Fibroblast of mammary gland (primary cell): ENCODE measurements around the gene G3BP1.

Experiments
- DNase-seq: peaks from one replicate; pipeline ENCODE4 v3.0.0-alpha.2; 2010; ENCODE audit warnings: low read depth
- H3K4me3 ChIP-seq: 2 replicates; pipeline ENCODE4 v1.5.1; 2011; ENCODE audit warnings: low read depth, mild to moderate bottlenecking, low read length, moderate library complexity; ENCODE audit not compliant: control insufficient read depth
- TF ChIP-seq, protein P1 (sequence below): conservative IDR thresholded peaks from 2 replicates; pipeline ENCODE4 v1.5.1; 2011; ENCODE audit warnings: low read depth, low read length, inconsistent platforms; ENCODE audit not compliant: control insufficient read depth, insufficient read depth

The G3BP1 gene

DNA sequence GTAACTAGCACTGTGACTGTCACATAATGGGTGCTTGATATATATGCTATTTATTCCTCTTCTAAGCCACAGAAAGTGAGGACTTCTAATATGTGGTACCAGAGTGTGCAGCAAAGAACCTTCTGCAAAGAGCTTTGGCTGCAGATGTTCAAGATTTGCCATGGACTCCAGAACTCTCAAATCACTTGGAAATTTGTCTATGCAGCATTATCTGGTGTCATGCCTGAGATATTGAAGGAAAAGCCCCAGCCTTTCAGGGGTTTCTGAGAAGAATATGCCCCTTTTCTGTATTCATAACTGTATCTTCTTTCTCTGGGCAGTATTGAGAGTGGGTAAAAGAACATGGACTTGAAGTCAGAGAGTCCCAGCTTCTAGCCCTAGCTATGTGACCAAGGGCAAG lies 4.8 kb upstream of the G3BP1 start:
- no peak for DNase-seq
- no peak overlapping the region for H3K4me3 ChIP-seq
- TF ChIP-seq, protein P1, sequence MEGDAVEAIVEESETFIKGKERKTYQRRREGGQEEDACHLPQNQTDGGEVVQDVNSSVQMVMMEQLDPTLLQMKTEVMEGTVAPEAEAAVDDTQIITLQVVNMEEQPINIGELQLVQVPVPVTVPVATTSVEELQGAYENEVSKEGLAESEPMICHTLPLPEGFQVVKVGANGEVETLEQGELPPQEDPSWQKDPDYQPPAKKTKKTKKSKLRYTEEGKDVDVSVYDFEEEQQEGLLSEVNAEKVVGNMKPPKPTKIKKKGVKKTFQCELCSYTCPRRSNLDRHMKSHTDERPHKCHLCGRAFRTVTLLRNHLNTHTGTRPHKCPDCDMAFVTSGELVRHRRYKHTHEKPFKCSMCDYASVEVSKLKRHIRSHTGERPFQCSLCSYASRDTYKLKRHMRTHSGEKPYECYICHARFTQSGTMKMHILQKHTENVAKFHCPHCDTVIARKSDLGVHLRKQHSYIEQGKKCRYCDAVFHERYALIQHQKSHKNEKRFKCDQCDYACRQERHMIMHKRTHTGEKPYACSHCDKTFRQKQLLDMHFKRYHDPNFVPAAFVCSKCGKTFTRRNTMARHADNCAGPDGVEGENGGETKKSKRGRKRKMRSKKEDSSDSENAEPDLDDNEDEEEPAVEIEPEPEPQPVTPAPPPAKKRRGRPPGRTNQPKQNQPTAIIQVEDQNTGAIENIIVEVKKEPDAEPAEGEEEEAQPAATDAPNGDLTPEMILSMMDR: no peak

DNA sequence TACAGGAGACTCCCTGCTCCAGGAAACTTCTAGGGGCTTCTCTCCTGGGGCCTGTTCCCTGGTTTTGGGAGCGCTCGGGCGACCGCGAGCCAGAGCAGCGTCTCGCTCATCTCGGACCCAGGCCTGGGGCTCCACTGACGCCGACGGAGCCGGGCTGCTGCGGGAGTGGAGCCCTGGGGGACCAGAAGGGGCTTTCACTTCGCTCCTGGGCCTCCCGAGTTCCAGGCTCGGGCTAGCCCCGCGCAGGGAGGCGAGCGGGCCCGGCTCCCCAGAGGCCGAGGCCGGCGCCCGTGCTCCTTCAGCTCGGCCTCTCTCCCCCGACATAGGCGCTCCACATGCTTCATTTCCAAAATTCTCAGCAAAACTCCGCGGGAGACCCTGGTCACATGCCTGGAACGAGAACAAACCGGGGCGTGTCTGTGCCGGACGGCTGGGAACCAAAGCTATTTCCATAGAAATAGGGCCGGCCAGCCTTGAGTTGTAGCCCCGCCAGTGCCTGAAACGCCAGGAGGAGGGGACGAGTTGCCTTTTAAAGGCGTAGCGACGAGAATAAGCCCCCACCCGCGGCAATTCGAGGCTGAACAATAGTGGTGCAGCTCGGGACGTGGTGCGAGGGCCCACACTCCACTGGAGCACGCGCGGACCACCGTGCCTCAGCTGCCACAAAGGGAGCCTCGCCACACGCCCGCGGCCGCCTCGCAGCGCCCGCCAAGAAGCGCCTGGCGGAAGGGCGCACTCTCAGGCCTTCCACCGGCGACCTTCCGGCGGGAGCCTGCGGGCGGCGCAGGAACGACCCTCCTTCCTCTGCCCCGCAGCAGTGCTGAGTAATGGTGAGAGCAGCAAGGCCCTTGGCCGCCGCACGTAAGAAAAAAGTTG lies 1.1 kb upstream of the G3BP1 start:
- DNase-seq: peak; percentile 80
- H3K4me3 ChIP-seq: peak overlapping the region; percentile 53
- TF ChIP-seq, protein P1: no peak

DNA sequence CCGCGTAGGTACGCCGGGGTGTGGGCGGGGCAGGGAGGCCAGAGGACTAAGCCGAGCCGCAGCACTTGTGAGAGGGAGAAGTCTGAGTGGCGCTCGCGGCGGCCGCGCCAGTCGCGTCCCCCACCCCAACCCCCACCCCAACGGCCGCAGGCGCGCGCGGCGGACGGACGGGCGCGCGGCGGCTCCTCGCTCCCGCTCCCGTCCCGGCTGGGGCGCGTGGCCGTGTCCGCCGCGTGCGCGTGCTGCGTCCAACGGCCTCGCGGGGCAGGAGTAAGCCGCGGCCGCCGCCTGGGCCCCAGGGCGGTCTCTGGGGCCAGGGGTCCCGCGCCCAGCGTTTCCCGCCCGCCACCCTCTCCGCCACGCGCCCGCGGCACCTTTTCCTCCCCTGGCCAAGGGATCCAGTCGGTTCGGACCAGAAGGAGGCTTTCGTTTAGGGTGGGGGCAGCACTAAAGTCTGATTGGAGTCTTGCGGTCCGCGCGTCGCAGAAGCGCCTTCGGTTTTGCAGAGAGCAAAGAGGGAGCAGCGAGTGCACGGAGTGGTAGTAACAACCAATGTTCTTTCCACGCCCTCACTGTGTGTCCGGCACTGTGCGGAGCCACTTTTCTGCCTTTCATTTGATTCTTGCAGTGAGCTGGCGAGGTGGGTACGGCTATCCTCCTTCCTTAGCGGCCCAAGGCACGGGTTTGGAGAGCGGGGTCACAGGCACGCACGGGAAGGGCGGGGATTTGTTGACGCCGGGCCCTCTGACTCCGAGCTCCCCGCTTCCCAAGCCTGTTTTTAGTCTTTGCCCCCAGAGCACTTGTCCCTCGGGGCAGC lies 483 bp downstream of the G3BP1 start:
- peak overlapping the region; percentile 79 for H3K4me3 ChIP-seq
- peak; percentile 25 for DNase-seq
- TF ChIP-seq, protein P1: no peak

DNA sequence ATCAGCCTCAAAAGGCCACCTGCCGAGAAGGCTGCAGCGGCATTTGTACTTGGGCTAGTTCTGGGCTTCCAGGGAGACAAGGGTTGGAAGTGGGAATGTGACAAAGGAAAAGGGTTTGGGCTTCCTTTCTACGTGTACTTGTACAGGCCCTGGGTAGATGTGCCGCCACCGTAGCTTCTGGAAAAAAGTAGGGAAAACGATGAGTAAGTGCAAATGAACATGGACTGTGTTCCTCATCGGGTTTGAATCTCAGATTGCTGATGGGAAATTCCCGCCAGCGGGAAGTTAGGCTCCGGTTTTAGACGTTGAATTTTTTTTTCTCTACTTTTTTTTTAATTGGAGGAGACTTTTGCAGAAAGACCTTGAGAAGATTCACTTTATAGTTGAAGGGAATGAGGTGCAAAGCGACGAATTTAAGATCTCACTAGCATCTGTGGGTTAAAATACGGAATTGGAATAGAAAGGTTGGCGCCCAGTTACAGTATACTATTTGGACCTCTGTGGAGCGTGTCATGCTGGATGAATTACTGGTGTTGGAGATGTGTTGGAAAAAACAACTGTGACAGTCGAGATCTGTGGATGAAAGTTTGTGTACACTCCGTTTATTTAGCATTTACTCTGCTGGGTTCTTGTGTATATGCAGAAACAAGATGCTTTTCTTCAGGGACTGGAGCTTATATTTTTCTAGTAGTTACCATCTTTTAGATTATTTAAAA lies 1.2 kb downstream of the G3BP1 start:
- H3K4me3 ChIP-seq: peak overlapping the region; percentile 79
- peak; percentile 44 for DNase-seq
- TF ChIP-seq, protein P1: no peak

DNA sequence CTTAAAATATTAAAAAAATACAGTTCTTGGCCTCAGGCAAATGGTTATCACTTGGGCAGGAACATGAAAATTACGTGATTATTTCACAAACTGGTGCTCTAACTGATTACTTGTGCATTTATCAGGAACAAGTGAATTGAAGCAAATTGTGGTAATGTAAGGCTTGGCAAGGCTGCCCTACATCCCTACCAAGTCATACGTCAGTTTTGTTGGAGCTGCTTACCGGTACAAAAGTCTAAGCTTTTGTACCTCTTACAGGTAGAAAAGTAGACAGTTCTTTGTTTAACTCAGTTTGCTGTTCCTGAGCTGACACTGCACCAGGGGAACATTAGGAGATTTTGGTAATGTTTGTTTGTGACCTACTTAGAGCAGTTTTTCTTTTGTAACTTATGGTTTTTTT lies 2.2 kb downstream of the G3BP1 start:
- DNase-seq: peak; percentile 15
- TF ChIP-seq, protein P1: no peak
- H3K4me3 ChIP-seq: peak overlapping the region; percentile 79

DNA sequence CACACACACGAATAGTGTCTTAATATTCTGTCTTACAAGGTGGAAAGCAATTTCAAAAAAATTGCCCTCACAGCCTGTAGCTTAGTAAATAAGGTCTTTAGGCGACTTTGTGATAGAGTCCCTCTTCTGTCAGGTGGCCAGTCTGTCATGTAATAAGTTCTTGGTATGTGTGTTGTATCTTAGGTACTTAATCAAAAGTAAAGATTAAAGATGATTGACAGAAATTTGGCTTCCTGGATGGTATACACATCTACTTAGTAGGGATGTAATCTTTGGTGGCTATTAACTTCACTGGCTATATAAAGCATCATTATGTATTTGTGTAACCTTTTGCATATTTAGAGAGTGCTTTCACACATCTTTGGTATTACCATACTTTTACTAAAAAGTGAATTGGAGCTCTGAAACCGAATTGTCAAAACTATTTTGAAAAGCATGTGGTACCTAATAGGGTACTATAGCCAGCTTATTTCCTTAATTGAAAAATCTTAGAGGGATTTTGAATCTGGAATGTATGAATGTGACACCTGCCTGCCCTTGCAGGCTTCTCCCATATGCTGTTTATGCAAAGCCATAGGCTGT lies 3.4 kb downstream of the G3BP1 start:
- no peak for DNase-seq
- TF ChIP-seq, protein P1: no peak
- no peak overlapping the region for H3K4me3 ChIP-seq
